Stimulated activated CD4-positive, alpha-beta T cell treated with anti-CD3 and anti-CD28 coated beads, Interleukin-12 subunit alpha, Interleukin-12 subunit beta, amount 100 ng/mL, for 4 hours (primary cell): ENCODE data around the gene DNM1.
"Not testable (repeated sequence)": the region's sequence is repeated elsewhere in the genome, so short reads cannot be mapped to it uniquely, and the experiment has no call there.

ENCODE experiments used
- DNase-seq: peaks from one replicate; pipeline ENCODE4 v3.0.0-alpha.2; 2020

The DNM1 gene

GRCh38 chr9:128178806-128179431, 24.3 kb upstream of the DNM1 start:
- DNase-seq = no peak

- no peak for DNase-seq
Measured at GRCh38 chr9:128180001-128180400, 23.2 kb upstream of the DNM1 start.

DNA sequence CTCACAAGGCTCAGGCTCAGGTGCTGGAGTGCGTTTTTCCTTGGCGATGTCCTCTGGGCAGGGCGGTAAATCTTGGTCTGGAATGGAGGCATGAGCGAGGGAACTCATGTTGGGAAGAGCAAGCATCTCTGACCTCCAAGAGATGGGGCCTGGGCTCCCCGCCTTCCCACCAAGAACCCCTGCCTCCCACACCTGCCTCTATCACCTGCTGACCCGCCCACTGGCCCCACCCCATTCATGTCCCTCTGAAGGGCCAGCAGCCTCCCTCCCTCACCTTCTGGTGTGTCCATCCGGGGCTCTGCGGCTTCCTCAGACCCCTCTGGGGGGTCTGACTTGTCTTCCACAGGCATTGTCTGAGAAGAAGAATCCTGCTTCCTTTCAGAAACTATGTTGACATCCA, 22.7 kb upstream of the DNM1 start:
- DNase-seq = no peak

DNA sequence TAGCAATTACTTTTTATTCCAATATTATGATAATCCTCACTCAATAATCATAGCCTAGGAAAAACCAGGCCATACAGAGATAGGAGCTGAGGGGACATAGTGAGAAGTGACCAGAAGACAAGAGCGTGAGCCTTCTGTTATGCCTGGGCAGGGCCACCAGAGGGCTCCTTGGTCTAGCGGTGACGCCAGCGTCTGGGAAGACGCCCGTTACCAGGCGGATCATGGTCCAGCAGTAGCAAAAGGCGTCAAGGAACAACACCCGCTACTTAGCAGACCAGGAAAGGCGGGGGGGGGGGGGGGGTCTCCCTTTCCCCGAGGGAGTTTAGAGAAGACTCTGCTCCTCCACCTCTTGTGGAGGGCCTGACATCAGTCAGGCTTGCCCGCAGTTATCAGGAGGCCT, 21.7 kb upstream of the DNM1 start:
- not testable (repeated sequence) for DNase-seq

DNA sequence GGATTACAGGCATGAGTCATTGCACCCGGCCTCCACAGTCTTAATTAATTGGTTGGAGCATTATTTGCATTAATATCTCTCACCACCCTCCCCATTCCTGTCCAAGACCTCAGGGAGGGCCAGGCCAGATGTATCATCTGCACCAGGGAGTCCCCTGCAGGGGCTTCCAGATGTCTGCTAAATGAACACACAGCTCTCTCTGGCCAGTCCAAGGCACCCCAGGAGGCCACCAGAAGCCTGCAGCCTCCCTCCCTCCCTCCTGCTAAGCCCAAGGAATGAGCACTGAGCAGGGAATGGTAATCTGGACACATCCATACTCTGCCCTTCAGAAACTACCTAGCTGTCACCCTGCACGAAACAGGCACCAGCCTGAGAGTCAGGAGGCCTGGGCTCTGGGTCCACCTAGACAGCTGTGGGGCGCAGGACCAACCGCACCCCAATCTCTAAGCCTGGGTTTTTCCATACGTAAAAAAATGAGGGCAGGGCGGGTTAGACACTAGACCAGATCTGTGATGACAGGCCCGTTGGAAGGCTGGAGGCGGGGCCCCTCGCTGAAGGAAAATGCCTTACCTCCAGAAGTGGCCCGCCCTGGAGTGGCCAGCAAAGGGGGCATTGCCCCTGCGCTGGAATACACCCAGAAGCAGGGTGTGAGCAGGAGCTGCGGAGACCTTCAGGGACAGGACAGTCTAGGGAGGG, 20.1 kb upstream of the DNM1 start:
- no peak for DNase-seq

DNA sequence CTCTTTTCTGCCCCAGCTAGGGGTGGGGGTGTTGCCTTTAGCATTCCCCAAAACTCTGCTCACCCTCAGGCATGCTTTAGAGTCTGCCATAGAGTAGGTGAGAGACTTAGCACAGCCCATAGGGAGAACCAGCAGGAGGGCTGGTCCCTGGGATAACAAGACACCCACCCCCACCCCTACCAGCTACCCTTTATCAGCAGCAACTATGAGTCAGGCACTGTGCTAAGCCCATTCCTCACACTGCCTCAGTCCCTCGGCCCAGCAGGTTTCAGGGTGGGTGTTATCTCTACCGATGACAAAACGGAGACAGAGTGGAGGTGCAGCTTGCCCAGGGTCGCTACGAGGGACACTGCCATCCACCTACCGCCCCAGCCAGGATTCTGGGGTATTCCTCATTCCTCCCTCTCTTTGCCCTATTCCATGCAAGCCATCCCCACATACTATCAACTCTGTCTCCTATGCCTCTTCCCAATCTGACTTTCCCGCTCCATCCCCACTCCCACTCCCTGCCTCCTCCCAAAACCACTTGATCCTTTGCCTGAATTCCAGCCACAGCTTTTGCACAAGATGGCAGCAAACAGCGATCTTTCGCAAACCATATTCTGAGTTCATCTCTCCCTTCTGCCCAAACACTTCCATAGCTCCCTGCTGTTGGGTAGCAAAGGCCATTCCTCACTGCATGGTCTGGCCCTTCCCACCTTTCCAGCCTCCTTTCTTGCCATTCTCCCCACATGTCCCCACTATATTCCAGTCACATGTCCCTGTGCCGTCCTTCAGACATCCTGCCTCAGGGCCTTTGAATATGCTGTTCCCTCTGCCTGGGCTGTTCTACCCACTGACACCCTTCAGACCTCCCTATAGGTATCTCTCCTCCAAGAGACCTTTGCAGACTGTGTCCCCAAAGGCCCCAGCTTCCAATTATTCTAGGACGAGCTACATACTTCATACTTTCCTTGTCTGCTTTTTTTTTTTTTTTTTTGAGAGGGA, 16.9 kb upstream of the DNM1 start:
- no peak for DNase-seq

DNA sequence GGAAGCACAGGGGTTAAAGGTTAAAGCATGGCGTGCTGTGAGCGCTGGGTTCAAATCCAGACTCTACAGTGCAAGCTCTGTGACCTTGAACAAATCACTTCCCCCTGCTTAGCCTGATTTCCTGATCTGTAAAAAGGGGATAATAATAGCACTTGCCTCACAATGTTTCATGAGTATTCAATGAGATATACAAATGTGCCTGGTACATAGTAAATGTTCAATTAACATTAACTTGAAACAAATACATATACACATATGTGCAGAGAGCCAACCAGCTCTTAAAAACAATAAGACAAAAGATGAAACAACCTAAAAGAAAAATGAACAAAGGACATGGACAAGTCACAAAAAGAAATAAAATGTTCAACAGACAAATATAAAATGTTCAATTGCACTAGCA, 15.8 kb upstream of the DNM1 start:
- no peak for DNase-seq

DNA sequence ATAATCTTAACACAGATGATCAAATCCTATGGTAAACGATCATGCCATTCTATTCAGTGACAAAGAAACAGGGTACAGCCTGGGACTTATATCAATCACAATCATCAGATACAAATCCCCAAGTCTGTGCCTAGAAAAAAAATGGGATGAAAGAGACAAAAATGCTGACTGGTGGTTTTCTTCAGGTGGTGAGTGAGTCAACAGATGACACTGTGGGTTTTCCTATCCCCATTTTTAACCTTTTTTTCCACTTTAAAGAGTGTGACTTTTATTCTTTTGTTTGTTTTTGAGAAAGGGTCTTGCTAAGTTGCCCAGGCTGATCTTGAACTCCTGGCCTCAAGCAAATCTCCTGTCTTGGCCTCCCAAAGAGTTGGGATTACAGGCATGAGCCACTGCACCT, 15.0 kb upstream of the DNM1 start:
- DNase-seq = no peak

DNA sequence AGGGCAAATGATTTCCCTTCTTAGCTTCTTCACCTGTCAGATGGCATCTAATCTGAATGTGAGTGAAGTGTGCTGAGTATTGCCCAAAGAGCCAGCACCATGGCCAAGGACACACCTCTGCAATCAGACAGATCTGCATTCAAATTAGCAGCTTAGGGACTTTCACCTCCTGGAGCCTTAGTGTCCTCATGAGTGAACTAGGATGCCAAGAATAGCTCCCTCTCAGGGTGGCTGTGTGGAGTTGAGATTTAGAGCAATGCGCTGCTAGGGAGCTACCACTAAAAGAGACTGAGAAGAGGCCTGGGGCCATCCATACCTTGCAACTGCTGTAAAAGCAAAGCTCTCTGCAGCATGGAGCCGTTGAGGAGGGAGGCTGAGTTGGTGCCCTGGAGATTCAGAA, 13.2 kb upstream of the DNM1 start:
- no peak for DNase-seq

GRCh38 chr9:128190516-128191405, 12.4 kb upstream of the DNM1 start:
- DNase-seq = no peak

GRCh38 chr9:128191406-128192046, 11.7 kb upstream of the DNM1 start, which contains the start of gene CIZ1:
Gene CIZ1 (minus strand): TSS chr9:128191572. CDS start chr9:128190857, 715 bp downstream.
- DNase-seq = peak; percentile 73

DNA sequence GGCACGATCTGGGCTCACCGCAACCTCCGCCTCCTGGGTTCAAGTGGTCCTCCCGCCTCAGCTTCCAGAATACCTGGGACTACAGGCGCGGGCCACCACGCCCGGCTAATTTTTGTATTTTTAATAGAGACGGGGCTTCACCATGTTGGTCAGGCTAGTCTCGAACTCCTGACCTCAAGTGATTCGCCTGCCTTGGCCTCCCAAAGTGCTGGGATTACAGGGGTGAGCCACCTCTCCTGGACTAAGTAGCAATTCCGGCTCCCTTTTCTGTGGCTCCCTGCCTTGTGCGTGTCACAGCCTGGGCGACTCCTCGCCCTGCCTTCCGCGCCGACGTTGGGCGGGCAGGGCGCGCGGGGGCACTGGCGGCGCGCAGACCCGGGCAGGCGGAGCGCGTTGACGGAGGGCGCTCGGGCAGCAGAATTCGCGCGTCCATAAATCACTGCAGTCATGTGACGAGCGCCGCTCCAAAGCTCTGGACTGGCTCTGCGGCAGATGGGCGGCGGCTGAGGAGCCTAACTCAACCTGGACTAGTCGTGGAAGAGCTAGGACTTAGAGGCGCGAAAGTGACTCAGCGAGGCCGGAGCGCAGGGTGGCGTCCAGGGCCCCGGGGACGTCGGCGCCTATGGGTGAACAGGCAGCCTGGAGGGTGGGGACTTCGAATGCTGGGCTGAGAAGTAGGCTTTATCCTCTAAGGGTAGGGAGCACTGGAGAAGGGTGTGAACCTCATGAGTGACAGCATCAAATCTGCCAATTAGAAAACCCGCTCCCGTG, 10.4 kb upstream of the DNM1 start:
- DNase-seq = peak; percentile 39

- no peak for DNase-seq
Measured at GRCh38 chr9:128193469-128194096, 9.6 kb upstream of the DNM1 start.

- DNase-seq = no peak
Measured at GRCh38 chr9:128201441-128202369, 1.5 kb upstream of the DNM1 start.

GRCh38 chr9:128202648-128203023, 543 bp upstream of the DNM1 start:
- no peak for DNase-seq

GRCh38 chr9:128203707-128204551, 750 bp downstream of the DNM1 start:
- no peak for DNase-seq

GRCh38 chr9:128204858-128205257, 1.7 kb downstream of the DNM1 start:
- DNase-seq = no peak

DNA sequence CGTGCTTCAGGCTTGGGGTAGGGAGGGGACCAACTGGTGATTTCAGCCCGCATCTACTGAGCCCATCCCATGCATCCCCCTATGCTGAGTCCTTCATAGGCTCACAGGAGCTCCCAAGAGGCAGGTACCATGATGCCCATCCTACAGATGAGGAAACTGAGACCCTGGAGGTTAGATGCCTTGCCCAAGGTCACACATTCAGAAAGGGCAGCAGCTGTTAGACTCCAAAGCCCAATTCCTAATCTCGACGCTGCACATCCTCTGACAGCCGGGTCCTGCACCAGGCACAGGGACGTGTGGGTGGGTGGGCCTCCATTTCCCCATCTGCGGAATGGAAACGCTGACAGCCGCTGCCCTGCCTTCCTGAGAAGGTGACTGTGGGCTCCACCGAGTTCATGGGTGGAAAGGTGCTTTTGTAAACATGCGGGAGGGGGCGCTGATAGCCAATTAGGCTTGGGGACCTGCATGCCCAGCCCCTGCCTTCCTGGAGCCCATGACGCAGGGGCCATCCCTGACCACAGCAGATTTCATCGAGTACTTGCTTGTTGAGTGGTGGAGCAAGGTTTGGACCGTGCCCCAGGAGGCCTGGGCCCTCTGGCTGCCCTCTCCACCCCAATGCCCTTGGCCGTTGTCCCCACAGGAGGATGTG, 2.2 kb downstream of the DNM1 start:
- DNase-seq = no peak
